H1 (cell line): ENCODE results near the gene ARRB1.

Source experiments
- FOSL1 ChIP-seq: IDR thresholded peaks from 2 replicates; pipeline ENCODE4 v1.6.1; 2011; ENCODE audit warnings: mild to moderate bottlenecking, low read depth, low read length, moderate library complexity; ENCODE audit not compliant: insufficient read depth
- JUN ChIP-seq: IDR thresholded peaks from 2 replicates; pipeline ENCODE4 v1.6.1; 2011; ENCODE audit warnings: low read depth, mild to moderate bottlenecking, improper control_type of control experiment, low read length
- TF ChIP-seq, protein P1 (sequence below), 3 experiments: IDR thresholded peaks; 1 replicate in 2 of 3; 2 replicates in 1 of 3; pipeline versions ENCODE4 v1.5.1 to v1.6.1; 2011; ENCODE audit warnings: low read length in 3 of 3, mild to moderate bottlenecking in 3 of 3, inconsistent platforms in 2 of 3, low read depth in 1 of 3, moderate library complexity in 1 of 3; ENCODE audit not compliant: insufficient read depth in 1 of 3; ENCODE audit errors: control extremely low read depth in 1 of 3
- TF ChIP-seq, protein P2 (sequence below): IDR thresholded peaks from 2 replicates; pipeline ENCODE4 v1.6.1; 2012; ENCODE audit warnings: low read length, inconsistent platforms

DNA sequence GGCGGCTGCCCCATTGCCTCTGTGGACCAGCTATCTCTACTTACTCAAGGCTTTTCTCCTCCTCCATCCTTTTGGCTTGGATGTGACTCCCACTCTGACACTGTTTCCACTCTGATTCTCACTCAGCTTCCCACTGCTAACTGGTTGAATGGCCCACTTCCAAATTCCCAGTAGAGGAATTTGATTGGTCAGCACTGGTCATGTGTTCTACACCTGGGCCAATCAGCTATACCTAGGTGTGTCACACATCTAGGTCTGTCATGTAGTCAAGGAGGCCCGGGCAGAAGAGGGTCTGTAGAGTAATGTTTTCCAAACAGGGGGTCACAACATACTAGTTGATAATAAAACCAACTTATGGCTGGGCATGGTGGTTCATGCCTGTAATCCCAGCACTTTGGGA, 57.6 kb downstream of the ARRB1 start:
- TF ChIP-seq, protein P1, sequence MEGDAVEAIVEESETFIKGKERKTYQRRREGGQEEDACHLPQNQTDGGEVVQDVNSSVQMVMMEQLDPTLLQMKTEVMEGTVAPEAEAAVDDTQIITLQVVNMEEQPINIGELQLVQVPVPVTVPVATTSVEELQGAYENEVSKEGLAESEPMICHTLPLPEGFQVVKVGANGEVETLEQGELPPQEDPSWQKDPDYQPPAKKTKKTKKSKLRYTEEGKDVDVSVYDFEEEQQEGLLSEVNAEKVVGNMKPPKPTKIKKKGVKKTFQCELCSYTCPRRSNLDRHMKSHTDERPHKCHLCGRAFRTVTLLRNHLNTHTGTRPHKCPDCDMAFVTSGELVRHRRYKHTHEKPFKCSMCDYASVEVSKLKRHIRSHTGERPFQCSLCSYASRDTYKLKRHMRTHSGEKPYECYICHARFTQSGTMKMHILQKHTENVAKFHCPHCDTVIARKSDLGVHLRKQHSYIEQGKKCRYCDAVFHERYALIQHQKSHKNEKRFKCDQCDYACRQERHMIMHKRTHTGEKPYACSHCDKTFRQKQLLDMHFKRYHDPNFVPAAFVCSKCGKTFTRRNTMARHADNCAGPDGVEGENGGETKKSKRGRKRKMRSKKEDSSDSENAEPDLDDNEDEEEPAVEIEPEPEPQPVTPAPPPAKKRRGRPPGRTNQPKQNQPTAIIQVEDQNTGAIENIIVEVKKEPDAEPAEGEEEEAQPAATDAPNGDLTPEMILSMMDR (IDR thresholded peaks at IDR 0.05; ENCODE audit: control extremely low read depth in 1 of 3, insufficient read depth in 1 of 3, low read depth in 1 of 3, low read length in 3 of 3) = no peak
- TF ChIP-seq, protein P2, sequence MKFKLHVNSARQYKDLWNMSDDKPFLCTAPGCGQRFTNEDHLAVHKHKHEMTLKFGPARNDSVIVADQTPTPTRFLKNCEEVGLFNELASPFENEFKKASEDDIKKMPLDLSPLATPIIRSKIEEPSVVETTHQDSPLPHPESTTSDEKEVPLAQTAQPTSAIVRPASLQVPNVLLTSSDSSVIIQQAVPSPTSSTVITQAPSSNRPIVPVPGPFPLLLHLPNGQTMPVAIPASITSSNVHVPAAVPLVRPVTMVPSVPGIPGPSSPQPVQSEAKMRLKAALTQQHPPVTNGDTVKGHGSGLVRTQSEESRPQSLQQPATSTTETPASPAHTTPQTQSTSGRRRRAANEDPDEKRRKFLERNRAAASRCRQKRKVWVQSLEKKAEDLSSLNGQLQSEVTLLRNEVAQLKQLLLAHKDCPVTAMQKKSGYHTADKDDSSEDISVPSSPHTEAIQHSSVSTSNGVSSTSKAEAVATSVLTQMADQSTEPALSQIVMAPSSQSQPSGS = no peak
- no peak for TF ChIP-seq JUN
- TF ChIP-seq FOSL1 = no peak
